Testis (tissue), 3 donors: Measurements from ENCODE around the gene AGBL4. TPM values are rescaled to one million over a fixed set of nuclear protein-coding genes. Genes with fewer than 3 reads are reported as not detected.

Experiments
- DNase-seq: peaks from one replicate; pipeline ENCODE4 v3.0.0-alpha.2; 2019
- H3K27ac ChIP-seq, 2 donors: fragments of 200-600 bp; sonication (generic); one replicate each; pipeline ENCODE4 v1.5.1; 2019
- H3K27me3 ChIP-seq: fragments of 200-600 bp; sonication (generic); one replicate; pipeline ENCODE4 v1.5.1; 2019
- H3K36me3 ChIP-seq: fragments of 200-600 bp; sonication (generic); one replicate; pipeline ENCODE4 v1.5.1; 2017; ENCODE audit warnings: low read depth; ENCODE audit errors: missing control alignments
- H3K4me1 ChIP-seq: fragments of 200-600 bp; sonication (generic); one replicate; pipeline ENCODE4 v1.5.1; 2019
- H3K4me3 ChIP-seq, 2 donors: fragments of 200-600 bp; sonication (generic); one replicate each; pipeline ENCODE4 v1.5.1; 2017 to 2019
- H3K9me3 ChIP-seq: fragments of 200-600 bp; sonication (generic); one replicate; pipeline ENCODE4 v1.5.1; 2017
- CTCF ChIP-seq, 3 experiments: fragments of 450-650 bp in 2 of 3; fragments of 200-600 bp in 1 of 3; sonication (generic) in 1 of 3; IDR thresholded peaks; one replicate each; pipeline ENCODE4 v1.5.1; 2016 to 2019; ENCODE audit warnings: antibody characterized with exemption in 3 of 3, mild to moderate bottlenecking in 2 of 3, moderate library complexity in 1 of 3
- POLR2A ChIP-seq: fragments of 450-650 bp; IDR thresholded peaks from one replicate; pipeline ENCODE4 v1.6.1; 2017; ENCODE audit warnings: antibody characterized with exemption, mild to moderate bottlenecking, moderate library complexity
- WGBS, 2 donors: methylation state at CpG; one replicate each; pipeline ENCODE4 v1.1.5; 2018; 5-methylcytosine and 5-hydroxymethylcytosine counted together
- intact Hi-C: fragments of 100-400 bp; cut with DNase I; formaldehyde crosslinking; loops from one replicate; pipeline ENCODE4 v1.15.1; 2023; ENCODE audit warnings: low total_unique reads
- polyA plus RNA-seq: library from polyadenylated mRNA; stranded (reverse); fragments of 350-450 nt; fragmentation: Illumina TruSeq; extraction: RNeasy Lipid Tissue Mini Kit (QIAGEN cat#74804); gene quantifications from one replicate; pipeline ENCODE4 v1.2.3, GENCODE V29; 2014; ENCODE audit warnings: low read depth, low replicate concordance; ENCODE audit not compliant: insufficient read depth
- total RNA-seq, 2 donors: library from RNA; depleted of rRNA; stranded (reverse); fragments of >200 nt; gene quantifications; one replicate each; pipeline ENCODE4 v1.2.3, GENCODE V29; 2016

The AGBL4 gene
- total and polyA plus RNA-seq, 3 donors from 2014 or later, result 3.3 to 6.9 (median 5.8) TPM

- Histone ChIP-seq H3K36me3 (no peaks in the 10 kb centered on the region), H3K27me3 (no peaks in the 10 kb centered on the region), H3K27ac (no peak overlapping the region), H3K4me3 (no peak overlapping the region), H3K4me1 (no peaks in the 10 kb centered on the region), H3K9me3 (no peaks in the 10 kb centered on the region)
- intact Hi-C loops, result no loop called here
- no peak for DNase-seq
- 55 to 70% methylated on average over 1 of the region's 1 CpG for WGBS, 2 donors
- TF ChIP-seq CTCF (IDR thresholded peaks at IDR 0.05) (no peak), POLR2A (no peak)
Measured at GRCh38 chr1:48552420-48552819, 1471.3 kb downstream of the AGBL4 start.

- no peak for DNase-seq
- Histone ChIP-seq H3K4me3 (no peak overlapping the region), H3K36me3 (no peaks in the 10 kb centered on the region), H3K4me1 (no peaks in the 10 kb centered on the region), H3K9me3 (no peaks in the 10 kb centered on the region), H3K27me3 (no peaks in the 10 kb centered on the region), H3K27ac (no peak overlapping the region)
- intact Hi-C loops, result no loop called here
- TF ChIP-seq POLR2A (no peak), CTCF (IDR thresholded peaks at IDR 0.05) (no peak)
Measured at GRCh38 chr1:48548985-48549384, 1474.8 kb downstream of the AGBL4 start.

GRCh38 chr1:48547561-48548220 is 1476.1 kb downstream of the AGBL4 start:
- Histone ChIP-seq H3K4me1 (no peaks in the 10 kb centered on the region), H3K27ac (no peak overlapping the region), H3K27me3 (no peaks in the 10 kb centered on the region), H3K36me3 (no peaks in the 10 kb centered on the region), H3K4me3 (no peak overlapping the region), H3K9me3 (no peaks in the 10 kb centered on the region)
- no peak for DNase-seq
- no peak for TF ChIP-seq CTCF (IDR thresholded peaks at IDR 0.05)
- no peak for TF ChIP-seq POLR2A
- WGBS, 2 donors, result 86 to 91% methylated on average over 1 of the region's 1 CpG
- intact Hi-C loops, result no loop called here

- H3K4me3 ChIP-seq, result no peak overlapping the region
- intact Hi-C loops, result no loop called here
- H3K27ac ChIP-seq, result no peak overlapping the region
Measured at GRCh38 chr1:48543854-48544253, 1479.9 kb downstream of the AGBL4 start.

More at GRCh38 chr1:48543854-48544253, 1479.9 kb downstream of the AGBL4 start:
- H3K36me3 ChIP-seq, result no peaks in the 10 kb centered on the region
- H3K27me3 ChIP-seq, result no peaks in the 10 kb centered on the region
- H3K4me1 ChIP-seq, result no peaks in the 10 kb centered on the region
- TF ChIP-seq CTCF (IDR thresholded peaks at IDR 0.05) (no peak), POLR2A (no peak)
- H3K9me3 ChIP-seq, result no peaks in the 10 kb centered on the region
- no peak for DNase-seq
